PC-3 (cell line): ENCODE data around the gene WRNIP1. TPM values are rescaled to one million over a fixed set of nuclear protein-coding genes. Genes with fewer than 3 reads are reported as not detected.
A peak's percentile ranks its signal among the peaks of the same experiment; 100 is the strongest.

ENCODE experiments used
- ATAC-seq: fragments of 200-7000 bp; cut with Tn5 transposase; 2 replicates; pipeline ENCODE4 v1.9.1; 2020; ENCODE audit warnings: mild to moderate bottlenecking, moderate library complexity
- Bru-seq: library from RNA; stranded (reverse); fragments of 400-500 nt; gene quantifications from one replicate; lab custom pipeline; 2021; lab: Mats Ljungman, UMichigan
- BruChase-seq, 2 experiments: library from RNA; stranded (reverse); fragments of 400-500 nt; gene quantifications; one replicate each; lab custom pipeline; 2021; lab: Mats Ljungman, UMichigan
- BruUV-seq: library from RNA; stranded (reverse); fragments of 400-500 nt; replicated peaks from 2 replicates; lab custom pipeline; 2021; lab: Mats Ljungman, UMichigan
- CTCF ChIA-PET: fragments of 300-600 bp; sonication (Branson Sonifier 250); formaldehyde crosslinking; loops from one replicate; lab custom pipeline; 2022; ENCODE audit warnings: antibody characterized with exemption; lab: Charles Lee
- POLR2A ChIA-PET: fragments of 300-600 bp; sonication (Branson Sonifier 250); formaldehyde crosslinking; loops from one replicate; lab custom pipeline; 2022; ENCODE audit warnings: antibody characterized with exemption; ENCODE audit not compliant: unreplicated experiment; lab: Charles Lee
- DNase-seq: peaks from one replicate; pipeline ENCODE4 v3.0.0-alpha.2; 2015
- H2AFZ ChIP-seq: fragments of 300-600 bp; sonication (generic); 2 replicates; pipeline ENCODE4 v1.6.0; 2016; ENCODE audit warnings: antibody characterized with exemption, low read length
- H3F3A ChIP-seq: fragments of 300-600 bp; sonication (generic); one replicate; pipeline ENCODE4 v1.6.0; 2017; ENCODE audit warnings: antibody characterized with exemption, low read length, control low read depth, mild to moderate bottlenecking; ENCODE audit not compliant: unreplicated experiment
- H3K27ac ChIP-seq: fragments of 300-600 bp; sonication (generic); 2 replicates; pipeline ENCODE4 v1.5.1; 2016; ENCODE audit warnings: mild to moderate bottlenecking, low read length
- H3K27me3 ChIP-seq: fragments of 300-600 bp; sonication (generic); 2 replicates; pipeline ENCODE4 v1.6.1; 2016; ENCODE audit warnings: low read length, mixed read lengths
- H3K36me3 ChIP-seq: fragments of 300-600 bp; sonication (generic); 2 replicates; pipeline ENCODE4 v1.6.1; 2016; ENCODE audit warnings: low read depth, mixed run types, low read length, mixed read lengths
- H3K4me1 ChIP-seq: fragments of 300-600 bp; sonication (generic); 2 replicates; pipeline ENCODE4 v1.5.1; 2016; ENCODE audit warnings: low read length; ENCODE audit not compliant: insufficient read depth
- H3K4me2 ChIP-seq: fragments of 300-600 bp; sonication (generic); 2 replicates; pipeline ENCODE4 v1.6.0; 2016; ENCODE audit warnings: low read length
- H3K4me3 ChIP-seq: fragments of 300-600 bp; sonication (generic); 2 replicates; pipeline ENCODE4 v1.5.1; 2016; ENCODE audit warnings: mild to moderate bottlenecking, low read length, mixed read lengths
- H3K79me2 ChIP-seq: fragments of 300-600 bp; sonication (generic); 2 replicates; pipeline ENCODE4 v1.6.1; 2017; ENCODE audit warnings: low read length, mixed read lengths
- H3K9ac ChIP-seq: fragments of 300-600 bp; sonication (generic); 2 replicates; pipeline ENCODE4 v1.6.0; 2016; ENCODE audit warnings: mild to moderate bottlenecking, low read length
- H3K9me2 ChIP-seq: fragments of 300-600 bp; sonication (generic); replicated peaks from 2 replicates; pipeline ENCODE4 v1.6.1; 2016; ENCODE audit warnings: mixed run types, low read length, mixed read lengths
- H3K9me3 ChIP-seq: fragments of 300-600 bp; sonication (generic); 2 replicates; pipeline ENCODE4 v1.6.1; 2016; ENCODE audit warnings: low read length, mixed read lengths
- H4K20me1 ChIP-seq: fragments of 300-600 bp; sonication (generic); 2 replicates; pipeline ENCODE4 v1.6.1; 2016; ENCODE audit warnings: low read length, mixed read lengths
- CTCF ChIP-seq: fragments of 300-600 bp; sonication (generic); conservative IDR thresholded peaks from 2 replicates; pipeline ENCODE4 v1.5.1; 2017; ENCODE audit warnings: antibody characterized with exemption, low read depth, mild to moderate bottlenecking, low read length
- EZH2 ChIP-seq: fragments of 300-600 bp; sonication (generic); IDR thresholded peaks from one replicate; pipeline ENCODE4 v1.6.1; 2017; ENCODE audit warnings: antibody characterized with exemption, mild to moderate bottlenecking, low read length; ENCODE audit not compliant: unreplicated experiment
- EZH2phosphoT487 ChIP-seq: fragments of 300-600 bp; sonication (generic); IDR thresholded peaks from 2 replicates; pipeline ENCODE4 v1.6.1; 2018; ENCODE audit warnings: mild to moderate bottlenecking, antibody characterized with exemption, low read length, borderline replicate concordance
- intact Hi-C: fragments of 100-400 bp; cut with micrococcal nuclease; formaldehyde crosslinking; loops from 2 replicates; pipeline ENCODE4 v1.9.0; 2023
- long read RNA-seq: library from polyadenylated mRNA; unstranded; transcript quantifications from one replicate; pipeline ENCODE4 v2.0.0, GENCODE V29; 2021; ENCODE audit not compliant: unreplicated experiment
- total RNA-seq: library from RNA; depleted of rRNA; stranded (reverse); fragments of >200 nt; gene quantifications from 2 replicates; pipeline ENCODE4 v1.2.3, GENCODE V29; 2014; rRNA removed

The WRNIP1 gene
- total RNA-seq: 92.2 and 114 TPM in 2 replicates
- Bru-seq, nascent RNA: percentile 88 among the genes with signal in this experiment
- percentile 79 among the genes with signal in this experiment for BruChase-seq, experiment 1, labeled RNA remaining after a 6-hour chase
- BruChase-seq, experiment 2, labeled RNA remaining after a 2-hour chase: percentile 90 among the genes with signal in this experiment
- long read RNA-seq, transcript WRNIP1-204 (7 exons, 2,670 nt): major isoform, 279 of 316 reads
- long read RNA-seq, transcript WRNIP1-203 (7 exons, 2,595 nt): minor isoform, 7 of 316 reads
- long read RNA-seq, partial matches to known transcripts: 9 of 316 reads
- long read RNA-seq, other reads (novel, unspliced or antisense): 20 of 316 reads

GRCh38 chr6:2765166-2765895 lies at the start of gene WRNIP1:
Gene WRNIP1 (plus strand): TSS chr6:2765393. CDS start chr6:2765623, 230 bp downstream.
- Histone ChIP-seq H3K79me2 (peaks cover 47% of the 10 kb centered on the region), H3K27me3 (no peaks in the 10 kb centered on the region), H3K9ac (peak within 1 kb of the TSS; percentile 93), H3K27ac (peak within 1 kb of the TSS; percentile 61), H3K4me2 (peak within 1 kb of the TSS; percentile 94), H3K9me2 (no peaks in the 10 kb centered on the region), H3K4me3 (peak within 1 kb of the TSS; percentile 97), H3K4me1 (peaks cover 39% of the 10 kb centered on the region), H3K9me3 (no peaks in the 10 kb centered on the region), H2AFZ (peak within 1 kb of the TSS; percentile 80), H3F3A (no peaks in the 10 kb centered on the region), H3K36me3 (peaks cover 6% of the 10 kb centered on the region), H4K20me1 (peaks cover 39% of the 10 kb centered on the region)
- ChIA-PET POLR2A (interaction anchor here (0.6 kb wide), 1 partner anchor 333 kb away, joined by 3 read pairs; no protein-coding TSS in a partner anchor), CTCF (interaction anchor here (0.6 to 0.9 kb wide), 3 partner anchors 73 to 135 kb away, joined by 3 to 10 read pairs (median 4); no protein-coding TSS in a partner anchor)
- DNase-seq (peak; percentile 99), ATAC-seq (peak; percentile 86)
- TF ChIP-seq CTCF: peak; percentile 59
- no peak for TF ChIP-seq EZH2phosphoT487
- no peak for TF ChIP-seq EZH2
- BruUV-seq: no TSS peak
- intact Hi-C loops: no loop called here

GRCh38 chr6:2715737-2716136 lies 49.5 kb upstream of the WRNIP1 start:
- Histone ChIP-seq H4K20me1 (no peaks in the 10 kb centered on the region), H3F3A (no peaks in the 10 kb centered on the region), H2AFZ (no peak overlapping the region), H3K4me2 (no peak overlapping the region), H3K9me3 (peaks cover 7% of the 10 kb centered on the region), H3K9ac (no peak overlapping the region), H3K79me2 (no peaks in the 10 kb centered on the region), H3K4me3 (no peak overlapping the region), H3K4me1 (peaks cover 21% of the 10 kb centered on the region), H3K36me3 (no peaks in the 10 kb centered on the region; the same call in 1 of the 2 replicates), H3K27ac (no peak overlapping the region), H3K27me3 (no peaks in the 10 kb centered on the region), H3K9me2 (no peaks in the 10 kb centered on the region)
- ATAC-seq (no peak), DNase-seq (no peak)
- intact Hi-C loops: no loop called here
- TF ChIP-seq EZH2phosphoT487: no peak
- TF ChIP-seq CTCF: no peak
- TF ChIP-seq EZH2: no peak
- no TSS peak for BruUV-seq
- ChIA-PET CTCF (no interaction called here), POLR2A (no interaction called here)
